ENCODE data around the gene TMPRSS9. TPM values are rescaled to one million over a fixed set of nuclear protein-coding genes. Genes with fewer than 3 reads are reported as not detected.

The TMPRSS9 gene
- total RNA-seq, 1 experiment from 2014 or later, result 0.23 TPM

- in situ Hi-C loops (cut with HindIII; ENCODE audit: low pct_unique_long_range_greater_than_20kb, low sequenced_read_pairs), result no loop called here
- no TSS peak for BruUV-seq (replicated peaks)
- H3K27me3 ChIP-seq (ENCODE audit: control insufficient read depth, insufficient read depth, low read length), result no peaks in the 10 kb centered on the region
Measured at GRCh38 chr19:2372076-2372612, 12.1 kb downstream of the TMPRSS9 start.

GRCh38 chr19:2374808-2375207, 14.7 kb downstream of the TMPRSS9 start:
- ATAC-seq (no peak), DNase-seq (ENCODE audit: low read depth, low spot score) (no peak)
- no TSS peak for BruUV-seq (replicated peaks)
- Histone ChIP-seq H3K27me3 (ENCODE audit: control insufficient read depth, insufficient read depth, low read length) (no peaks in the 10 kb centered on the region), H3K4me1 (ENCODE audit: control insufficient read depth, insufficient read depth, low read length) (no peaks in the 10 kb centered on the region), H3K4me3 (ENCODE audit: low read depth in 2 of 2, low read length in 2 of 2) (no peak overlapping the region), H3K36me3 (ENCODE audit: control insufficient read depth, insufficient read depth, low read length) (no peaks in the 10 kb centered on the region), H3K27ac (ENCODE audit: low read length) (no peak overlapping the region), H3K9me3 (ENCODE audit: control insufficient read depth, insufficient read depth, low read depth, low read length) (no peaks in the 10 kb centered on the region)
- intact Hi-C loops (cut with micrococcal nuclease; ENCODE audit: unreplicated experiment), result no loop called here
- TF ChIP-seq REST (IDR thresholded peaks at IDR 0.05; ENCODE audit: insufficient read depth in 1 of 2, low read depth in 2 of 2, low read length in 1 of 2), result no peak
- no peak for TF ChIP-seq CTCF (IDR thresholded peaks at IDR 0.05)
- no peak for TF ChIP-seq SIN3A (IDR thresholded peaks at IDR 0.05; ENCODE audit: borderline replicate concordance, insufficient read depth, low read depth, low read length)
- no peak for TF ChIP-seq POLR2AphosphoS5 (IDR thresholded peaks at IDR 0.05; ENCODE audit: low read depth, low read length)
- no peak for TF ChIP-seq TCF7L2 (IDR thresholded peaks at IDR 0.05; ENCODE audit: low read depth, low read length)
- in situ Hi-C loops (cut with HindIII; ENCODE audit: low pct_unique_long_range_greater_than_20kb, low sequenced_read_pairs), result no loop called here
- CTCF ChIA-PET, result no interaction called here
- POLR2A ChIA-PET, result no interaction called here

More at GRCh38 chr19:2372076-2372612, 12.1 kb downstream of the TMPRSS9 start:
- POLR2A ChIA-PET, result no interaction called here
- ATAC-seq (no peak), DNase-seq (ENCODE audit: low read depth, low spot score) (no peak)
- CTCF ChIA-PET, result no interaction called here
- TF ChIP-seq SIN3A (IDR thresholded peaks at IDR 0.05; ENCODE audit: borderline replicate concordance, insufficient read depth, low read depth, low read length) (no peak), REST (IDR thresholded peaks at IDR 0.05; ENCODE audit: insufficient read depth in 1 of 2, low read depth in 2 of 2, low read length in 1 of 2) (no peak), CTCF (IDR thresholded peaks at IDR 0.05) (no peak), POLR2AphosphoS5 (IDR thresholded peaks at IDR 0.05; ENCODE audit: low read depth, low read length) (no peak), TCF7L2 (IDR thresholded peaks at IDR 0.05; ENCODE audit: low read depth, low read length) (no peak)
- Histone ChIP-seq H3K4me1 (ENCODE audit: control insufficient read depth, insufficient read depth, low read length) (no peaks in the 10 kb centered on the region), H3K27ac (ENCODE audit: low read length) (no peak overlapping the region), H3K9me3 (ENCODE audit: control insufficient read depth, insufficient read depth, low read depth, low read length) (no peaks in the 10 kb centered on the region), H3K36me3 (ENCODE audit: control insufficient read depth, insufficient read depth, low read length) (no peaks in the 10 kb centered on the region), H3K4me3 (ENCODE audit: low read depth in 2 of 2, low read length in 2 of 2) (no peak overlapping the region)
- intact Hi-C loops (cut with micrococcal nuclease; ENCODE audit: unreplicated experiment), result no loop called here
